ENCODE data around the gene NAALADL1. TPM values are rescaled to one million over a fixed set of nuclear protein-coding genes. Genes with fewer than 3 reads are reported as not detected.

Gene NAALADL1
- total and polyA plus RNA-seq, 2 of the 4 experiments (the other 2 are of a cell fraction): 3.8 to 5.8 TPM

DNA sequence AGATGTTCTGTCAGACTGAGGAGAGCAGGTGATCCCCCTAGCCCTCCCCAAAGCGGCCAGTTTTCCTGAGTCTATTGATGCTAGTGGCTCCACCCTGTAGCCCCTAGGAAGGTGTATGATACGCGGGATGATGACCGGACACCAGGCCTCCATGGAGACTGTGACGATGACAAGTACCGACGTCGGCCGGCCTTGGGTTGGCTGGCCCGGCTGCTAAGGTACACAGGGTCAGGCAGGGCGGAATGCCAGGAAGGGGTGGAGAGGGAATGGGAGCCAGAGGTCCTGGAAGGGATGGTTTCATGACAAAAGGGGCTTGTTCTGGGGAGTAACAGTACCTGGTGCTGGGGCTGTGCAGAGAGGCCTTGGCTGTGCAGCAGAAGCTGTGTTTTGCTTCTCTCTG is 28.9 kb upstream of the NAALADL1 start:
- WGBS, 2 experiments (ENCODE audit: extremely low coverage in 2 of 2, insufficient read length in 1 of 2): 92% methylated on average over 5 of the region's 11 CpGs; no CpG with 5 or more reads in 1 of the 2 experiments

More for the DNA sequence above, 28.9 kb upstream of the NAALADL1 start:
- no peak overlapping the region for H2BK5ac ChIP-seq (ENCODE audit: low read depth, low read length, poor library complexity, severe bottlenecking)
- no peak overlapping the region for H3K4me3 ChIP-seq (ENCODE audit: insufficient read depth, low read depth, low read length)
- no peak overlapping the region for H2BK120ac ChIP-seq (ENCODE audit: low read depth, low read length)
- TF ChIP-seq, protein P1, sequence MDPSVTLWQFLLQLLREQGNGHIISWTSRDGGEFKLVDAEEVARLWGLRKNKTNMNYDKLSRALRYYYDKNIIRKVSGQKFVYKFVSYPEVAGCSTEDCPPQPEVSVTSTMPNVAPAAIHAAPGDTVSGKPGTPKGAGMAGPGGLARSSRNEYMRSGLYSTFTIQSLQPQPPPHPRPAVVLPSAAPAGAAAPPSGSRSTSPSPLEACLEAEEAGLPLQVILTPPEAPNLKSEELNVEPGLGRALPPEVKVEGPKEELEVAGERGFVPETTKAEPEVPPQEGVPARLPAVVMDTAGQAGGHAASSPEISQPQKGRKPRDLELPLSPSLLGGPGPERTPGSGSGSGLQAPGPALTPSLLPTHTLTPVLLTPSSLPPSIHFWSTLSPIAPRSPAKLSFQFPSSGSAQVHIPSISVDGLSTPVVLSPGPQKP (IDR thresholded peaks at IDR 0.05; ENCODE audit: borderline replicate concordance, low read depth, low read length): no peak
- no peak for TF ChIP-seq FOS (IDR thresholded peaks at IDR 0.05; ENCODE audit: low read depth, low read length)
- no peak for TF ChIP-seq MAFK (IDR thresholded peaks at IDR 0.05; ENCODE audit: low read depth, low read length)
- TF ChIP-seq, protein P2, sequence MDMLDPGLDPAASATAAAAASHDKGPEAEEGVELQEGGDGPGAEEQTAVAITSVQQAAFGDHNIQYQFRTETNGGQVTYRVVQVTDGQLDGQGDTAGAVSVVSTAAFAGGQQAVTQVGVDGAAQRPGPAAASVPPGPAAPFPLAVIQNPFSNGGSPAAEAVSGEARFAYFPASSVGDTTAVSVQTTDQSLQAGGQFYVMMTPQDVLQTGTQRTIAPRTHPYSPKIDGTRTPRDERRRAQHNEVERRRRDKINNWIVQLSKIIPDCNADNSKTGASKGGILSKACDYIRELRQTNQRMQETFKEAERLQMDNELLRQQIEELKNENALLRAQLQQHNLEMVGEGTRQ (IDR thresholded peaks at IDR 0.05; ENCODE audit: low read depth, low read length): no peak
- TF ChIP-seq NFE2L2 (IDR thresholded peaks at IDR 0.05; ENCODE audit: low read depth, low read length): no peak
- no peak for TF ChIP-seq RAD21 (IDR thresholded peaks at IDR 0.05; ENCODE audit: low read length)
- peak overlapping the region; percentile 10 for H2AK9ac ChIP-seq (replicated peaks; ENCODE audit: low read depth, low read length, poor library complexity)
- H3K4me1 ChIP-seq (ENCODE audit: control insufficient read depth, insufficient read depth, low read length): peaks cover 4% of the 10 kb centered on the region; the same call in 1 of the 2 replicates
- H3K23ac ChIP-seq (ENCODE audit: low read depth, low read length): no peak overlapping the region
- ATAC-seq (ENCODE audit: low read depth) (no peak), DNase-seq (no peak)
- H3K14ac ChIP-seq (replicated peaks; ENCODE audit: low read depth, low read length): no peak overlapping the region
- BruUV-seq (replicated peaks): no TSS peak
- CTCF ChIA-PET: no interaction called here
- H2AK5ac ChIP-seq (ENCODE audit: low read depth, low read length): no peak overlapping the region
- in situ Hi-C loops (cut with MboI; ENCODE audit: low sequenced_read_pairs): no loop called here
- peaks cover 35% of the 10 kb centered on the region for H3K36me3 ChIP-seq (ENCODE audit: control insufficient read depth, insufficient read depth, low read length)
- H3K9ac ChIP-seq (ENCODE audit: low read depth, low read length): no peak overlapping the region
- no peak overlapping the region for H2AFZ ChIP-seq (replicated peaks; ENCODE audit: low read length, poor library complexity)
- dilution Hi-C loops (cut with HindIII; ENCODE audit: low sequenced_read_pairs, unreplicated experiment): no loop called here
- no peak overlapping the region for H2BK15ac ChIP-seq (ENCODE audit: low read depth, low read length)
- H3K18ac ChIP-seq (ENCODE audit: low read depth, low read length): no peak overlapping the region
- H3K4me2 ChIP-seq (ENCODE audit: low read depth, low read length): no peak overlapping the region
- H3K56ac ChIP-seq (ENCODE audit: extremely low read depth, insufficient read depth, low read length): no peak overlapping the region
- H4K91ac ChIP-seq (ENCODE audit: insufficient read depth, low read depth, low read length): no peak overlapping the region
- no peak overlapping the region for H4K8ac ChIP-seq (ENCODE audit: low read depth in 2 of 2, low read length in 2 of 2)
- peaks cover 25 to 35% of the 10 kb centered on the region in 2 experiments for H3K79me1 ChIP-seq (ENCODE audit: low read depth in 1 of 2, low read length in 2 of 2)
- H2BK20ac ChIP-seq (ENCODE audit: low read depth, low read length): no peak overlapping the region
- no peak overlapping the region for H3K27ac ChIP-seq (ENCODE audit: insufficient read depth, low read length)
- H3K9me1 ChIP-seq (ENCODE audit: insufficient read depth, low read length): no peaks in the 10 kb centered on the region
- POLR2A ChIA-PET (ENCODE audit: unreplicated experiment): no interaction called here
- no peak overlapping the region for H3K4ac ChIP-seq (ENCODE audit: low read depth, low read length)
- intact Hi-C loops (cut with micrococcal nuclease): no loop called here
- no peaks in the 10 kb centered on the region for H3K9me3 ChIP-seq (ENCODE audit: control insufficient read depth, insufficient read depth, low read length)
- no peaks in the 10 kb centered on the region for H3K27me3 ChIP-seq (ENCODE audit: control insufficient read depth, insufficient read depth, low read length)
- no peak overlapping the region for H4K5ac ChIP-seq (ENCODE audit: low read depth, low read length)
- no peaks in the 10 kb centered on the region; the same call in 1 of the 2 replicates for H4K20me1 ChIP-seq (ENCODE audit: insufficient read depth, low read length)
